Liver (tissue), 3 donors: ENCODE data around the gene SPINK9.

ENCODE experiments used
- ATF3 ChIP-seq: IDR thresholded peaks from 2 replicates; pipeline ENCODE4 v1.6.1; 2016; ENCODE audit warnings: antibody characterized with exemption
- CTCF ChIP-seq: fragments of 150-350 bp; IDR thresholded peaks from 2 replicates; pipeline ENCODE4 v1.5.1; 2017; ENCODE audit warnings: improper control_type of control experiment, low read depth, low read length; ENCODE audit not compliant: missing input control
- EGR1 ChIP-seq, 2 donors: IDR thresholded peaks; 2 replicates each; pipeline ENCODE4 v1.6.1; 2016 to 2018; ENCODE audit warnings: antibody characterized with exemption in 2 of 2, low read depth in 2 of 2
- FOXA1 ChIP-seq: IDR thresholded peaks from 2 replicates; pipeline ENCODE4 v1.6.1; 2016; ENCODE audit warnings: antibody characterized with exemption
- GABPA ChIP-seq, 2 donors: IDR thresholded peaks in 1 of 2; conservative IDR thresholded peaks in 1 of 2; 2 replicates each; pipeline ENCODE4 v1.6.1; 2016; ENCODE audit warnings: antibody characterized with exemption in 2 of 2, mild to moderate bottlenecking in 1 of 2, moderate library complexity in 1 of 2
- JUND ChIP-seq, 2 donors: IDR thresholded peaks; 2 replicates each; pipeline ENCODE4 v1.6.1; 2016; ENCODE audit warnings: antibody characterized with exemption in 2 of 2
- RAD21 ChIP-seq, 2 donors: IDR thresholded peaks; 2 replicates each; pipeline ENCODE4 v1.6.1; 2016; ENCODE audit warnings: antibody characterized with exemption in 2 of 2, mild to moderate bottlenecking in 2 of 2
- REST ChIP-seq: IDR thresholded peaks from 2 replicates; pipeline ENCODE4 v1.6.1; 2016; ENCODE audit warnings: antibody characterized with exemption, mild to moderate bottlenecking
- SP1 ChIP-seq: IDR thresholded peaks from 2 replicates; pipeline ENCODE4 v1.6.1; 2018; ENCODE audit warnings: antibody characterized with exemption, mild to moderate bottlenecking
- TAF1 ChIP-seq: conservative IDR thresholded peaks from 2 replicates; pipeline ENCODE4 v1.6.1; 2016; ENCODE audit warnings: antibody characterized with exemption, mild to moderate bottlenecking
- YY1 ChIP-seq: IDR thresholded peaks from 2 replicates; pipeline ENCODE4 v1.6.1; 2016; ENCODE audit warnings: antibody characterized with exemption, mild to moderate bottlenecking
- ZBTB33 ChIP-seq: IDR thresholded peaks from 2 replicates; pipeline ENCODE4 v1.6.1; 2016; ENCODE audit warnings: antibody characterized with exemption
- donor health status: healthy.
- donor health status: healthy.

- TF ChIP-seq JUND (IDR thresholded peaks at IDR 0.05) (no peak), CTCF (no peak), ATF3 (no peak), RAD21 (IDR thresholded peaks at IDR 0.05) (no peak), YY1 (no peak), TAF1 (no peak), GABPA (IDR thresholded peaks at IDR 0.05 in 1 of 2, conservative IDR thresholded peaks at IDR 0.05 in 1 of 2) (no peak), ZBTB33 (no peak), SP1 (no peak), FOXA1 (no peak), REST (no peak), EGR1 (IDR thresholded peaks at IDR 0.05; ENCODE audit: low read depth in 2 of 2) (no peak)
These were observed 23.2 kb upstream of the SPINK9 start, which contains the start of gene SPINK7 for GRCh38 chr5:148312153-148312552.
